GM21447 (cell line): ENCODE data around the gene GPR15LG.
A peak's percentile ranks its signal among the peaks of the same experiment; 100 is the strongest.
"Not testable (repeated sequence)": the region's sequence is repeated elsewhere in the genome, so short reads cannot be mapped to it uniquely, and the experiment has no call there.

ENCODE experiments used
- ATAC-seq: cut with Tn5 transposase; IDR thresholded peaks from one replicate; pipeline ENCODE4 v1.9.1; 2021; ENCODE audit not compliant: unreplicated experiment

GPR15LG gene

DNA sequence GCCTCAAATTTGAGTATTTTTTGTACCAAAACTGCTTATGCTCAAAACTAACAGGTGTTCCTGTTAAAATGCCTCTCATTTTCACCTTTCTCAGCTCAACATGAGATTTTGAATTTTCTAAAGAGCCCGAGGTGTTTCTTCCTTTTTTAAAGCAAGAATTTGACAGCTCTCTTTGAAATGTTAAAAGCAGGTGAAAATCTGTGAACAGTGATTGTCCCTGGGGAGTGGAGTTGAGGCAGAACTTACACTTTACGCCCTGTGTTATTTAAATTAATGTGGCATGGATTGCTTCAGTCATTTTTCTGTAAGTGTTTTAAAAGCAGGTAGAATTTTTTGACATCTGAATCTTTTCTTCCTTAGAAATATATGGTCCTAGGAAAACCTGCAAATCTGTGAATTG, 9.2 kb upstream of the GPR15LG start:
- no peak for ATAC-seq

- peak; percentile 46 for ATAC-seq
These were observed 6.8 kb upstream of the GPR15LG start for GRCh38 chr10:84166620-84167288.

- ATAC-seq: peak; percentile 17
These were observed 6.3 kb upstream of the GPR15LG start for GRCh38 chr10:84167289-84167653.

GRCh38 chr10:84168382-84168781, 5.2 kb upstream of the GPR15LG start:
- ATAC-seq: not testable (repeated sequence)

DNA sequence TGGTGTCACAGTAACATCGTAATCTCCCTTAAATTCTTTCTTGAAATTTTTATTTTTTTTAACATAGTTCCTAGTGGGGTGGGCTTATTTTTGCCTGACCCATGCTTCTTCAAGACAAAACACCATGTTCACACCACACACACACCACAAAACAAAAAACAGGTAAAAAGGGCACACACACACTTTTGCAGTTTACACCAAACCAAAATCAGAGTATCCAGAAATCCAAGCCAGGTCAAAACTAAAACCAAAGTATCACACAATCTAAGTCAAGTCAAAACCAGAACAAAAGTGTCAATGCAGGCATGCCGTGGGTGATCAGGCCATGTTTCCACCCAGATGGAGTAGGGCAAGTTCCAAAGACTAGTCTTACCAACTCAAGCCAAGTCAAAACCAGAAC, 2.4 kb upstream of the GPR15LG start:
- not testable (repeated sequence) for ATAC-seq

GRCh38 chr10:84171700-84172466, 1.7 kb upstream of the GPR15LG start:
- peak; percentile 20 for ATAC-seq

DNA sequence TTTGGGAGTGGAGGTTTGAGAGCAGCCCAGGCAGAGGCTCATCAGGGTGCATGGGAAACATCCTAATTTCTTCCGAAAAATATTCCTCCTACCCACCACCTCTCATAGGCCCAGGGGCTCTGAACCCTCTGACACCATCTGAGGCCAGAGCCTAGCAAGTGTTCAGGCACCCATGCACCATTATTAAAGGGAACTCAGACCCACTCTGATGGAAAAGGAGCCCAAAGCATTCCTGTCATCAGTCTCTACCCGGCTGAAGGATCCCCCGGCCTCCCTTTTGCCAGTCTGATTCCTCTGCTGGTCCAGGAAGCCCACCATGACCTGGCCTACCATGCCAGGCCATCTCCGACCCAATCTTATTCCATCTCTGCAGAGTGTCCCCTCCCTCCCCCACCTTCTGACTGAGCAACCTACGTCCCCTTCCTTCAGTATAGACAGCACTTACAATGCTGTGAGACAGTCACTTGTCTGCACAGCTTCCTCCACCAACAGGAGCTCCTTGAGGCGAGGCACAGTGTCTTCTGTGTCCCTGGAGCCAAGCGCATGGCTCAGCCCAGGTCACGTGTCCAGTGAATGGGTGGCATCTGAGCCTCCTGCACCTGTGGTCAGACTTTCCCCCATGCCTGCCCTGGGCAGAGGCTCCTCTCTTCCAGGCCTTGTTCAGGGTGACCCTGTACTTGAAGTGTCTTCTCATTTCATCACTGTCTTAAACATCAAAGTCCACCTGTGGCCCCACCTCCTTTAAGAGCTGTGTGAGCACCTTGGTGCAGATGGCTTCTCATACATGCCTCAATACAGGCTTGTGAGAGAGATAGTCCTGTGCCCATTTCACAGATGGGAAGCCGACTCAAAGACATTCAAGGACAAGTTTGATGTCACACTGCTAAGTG, 889 bp upstream of the GPR15LG start:
- peak; percentile 51 for ATAC-seq

- no peak for ATAC-seq
These were observed 1.8 kb downstream of the GPR15LG start for GRCh38 chr10:84175436-84175835.

- no peak for ATAC-seq
These were observed 2.8 kb downstream of the GPR15LG start for GRCh38 chr10:84176351-84176750.

- ATAC-seq: no peak
These were observed 3.4 kb downstream of the GPR15LG start for GRCh38 chr10:84176836-84177474.

GRCh38 chr10:84177541-84178141, 4.0 kb downstream of the GPR15LG start:
- ATAC-seq: peak; percentile 48

DNA sequence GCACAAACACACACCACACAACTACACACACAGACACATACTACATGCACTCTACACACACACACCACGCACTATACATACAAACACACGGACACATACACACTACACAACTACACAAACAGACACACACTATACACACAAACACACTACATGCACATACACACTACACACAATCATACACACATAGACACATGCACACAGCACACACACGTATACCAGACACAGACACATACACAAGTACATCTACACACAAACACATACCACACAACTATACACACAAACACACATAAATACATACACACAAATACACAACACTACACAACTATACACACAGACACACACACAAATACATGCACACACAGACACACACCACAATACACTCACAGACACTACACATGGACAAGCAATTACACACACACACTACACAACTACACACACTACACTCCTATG, 4.6 kb downstream of the GPR15LG start:
- ATAC-seq: no peak

DNA sequence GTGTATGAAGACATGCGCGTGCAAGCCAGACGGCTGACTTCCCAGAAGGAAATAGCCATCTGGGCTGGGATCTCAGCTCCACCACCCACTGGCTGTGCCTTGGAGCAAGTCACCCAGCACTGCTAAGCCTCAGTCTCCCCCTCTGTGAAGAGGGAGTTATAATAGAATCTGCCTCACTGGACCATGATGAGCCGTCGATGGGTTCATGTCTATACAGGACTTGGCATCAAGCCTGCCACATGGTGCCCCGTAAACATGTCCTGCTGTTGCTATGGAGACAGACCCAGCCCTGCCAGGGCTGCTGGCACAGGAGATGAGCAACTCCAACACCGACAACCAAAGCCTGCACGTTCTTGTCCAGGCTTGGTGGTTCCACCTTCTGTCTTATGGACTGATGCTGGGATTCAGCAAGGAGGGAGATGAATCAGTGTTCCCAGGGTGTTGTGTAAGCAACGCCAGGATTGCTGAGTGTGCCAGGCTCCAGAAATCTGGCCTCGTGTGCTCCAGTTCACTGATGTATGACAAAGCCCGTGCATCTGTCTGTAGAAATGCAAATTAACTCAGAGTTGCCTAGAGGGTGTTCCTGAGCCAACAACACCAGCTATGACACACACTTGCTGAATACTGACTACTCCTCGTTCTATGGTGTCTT, 5.6 kb downstream of the GPR15LG start:
- peak; percentile 92 for ATAC-seq

DNA sequence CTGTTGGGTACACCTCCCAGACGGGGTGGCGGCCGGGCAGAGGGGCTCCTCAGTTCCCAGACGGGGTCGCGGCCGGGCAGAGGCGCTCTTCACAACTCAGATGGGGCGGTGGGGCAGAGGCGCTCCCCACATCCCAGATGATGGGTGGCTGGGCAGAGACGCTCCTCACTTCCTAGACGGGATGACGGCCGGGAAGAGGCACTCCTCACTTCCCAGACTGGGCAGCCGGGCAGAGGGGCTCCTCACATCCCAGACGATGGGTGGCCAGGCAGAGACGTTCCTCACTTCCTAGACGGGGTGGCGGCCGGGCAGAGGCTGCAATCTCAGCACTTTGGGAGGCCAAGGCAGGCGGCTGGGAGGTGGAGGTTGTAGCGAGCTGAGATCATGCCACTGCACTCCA, 6.8 kb downstream of the GPR15LG start:
- not testable (repeated sequence) for ATAC-seq

DNA sequence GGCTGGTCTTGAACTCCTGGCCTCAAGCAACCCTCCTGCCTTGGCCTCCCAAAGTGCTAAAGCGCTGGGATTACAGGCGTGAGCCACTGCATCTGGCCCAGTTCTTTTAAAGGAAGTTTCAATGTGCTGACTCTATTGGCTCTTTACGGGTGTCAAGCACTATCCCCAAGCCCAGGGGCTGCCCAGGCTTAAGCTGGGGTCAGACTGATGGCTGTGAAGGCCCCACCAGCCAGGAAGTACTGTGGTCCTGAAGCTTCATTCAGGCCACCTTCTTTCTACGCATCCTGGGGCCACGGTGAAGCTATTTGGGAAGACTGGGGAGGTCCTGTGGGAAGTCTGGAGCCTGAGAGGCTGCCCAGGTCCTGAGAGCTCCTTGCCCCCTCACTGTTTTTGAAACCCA, 8.0 kb downstream of the GPR15LG start:
- no peak for ATAC-seq

- peak; percentile 43 for ATAC-seq
These were observed 10.9 kb downstream of the GPR15LG start for GRCh38 chr10:84184517-84184916.

GRCh38 chr10:84185526-84186175, 12.1 kb downstream of the GPR15LG start:
- no peak for ATAC-seq

DNA sequence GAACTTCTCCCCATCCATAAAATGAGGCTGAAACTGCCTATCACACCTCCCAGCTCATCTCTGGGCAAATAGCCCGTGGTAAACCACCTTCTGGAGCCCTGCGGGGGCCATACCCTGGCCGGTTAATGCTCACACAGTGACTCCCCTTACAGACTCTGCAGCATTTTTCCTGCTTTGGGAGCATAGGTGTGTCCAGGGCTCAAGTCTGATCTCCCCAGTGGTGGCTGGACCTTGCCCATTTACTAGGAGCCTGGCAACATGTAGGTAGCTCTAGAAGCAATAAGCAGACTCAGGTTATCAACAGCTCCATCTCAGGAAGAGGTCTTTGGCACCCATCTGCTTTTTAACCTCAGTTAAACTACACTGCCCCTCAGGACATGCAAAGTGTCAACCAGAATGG, 15.2 kb downstream of the GPR15LG start:
- no peak for ATAC-seq

- ATAC-seq: no peak
These were observed 17.0 kb downstream of the GPR15LG start for GRCh38 chr10:84190621-84191020.

GRCh38 chr10:84191106-84191505, 17.5 kb downstream of the GPR15LG start:
- ATAC-seq: no peak
